Mucosa of gallbladder (tissue), 1 donor: ENCODE measurements around the gene NEDD4. TPM values are rescaled to one million over a fixed set of nuclear protein-coding genes. Genes with fewer than 3 reads are reported as not detected.
"Not testable (repeated sequence)": the region's sequence is repeated elsewhere in the genome, so short reads cannot be mapped to it uniquely, and the experiment has no call there.

Experiments used
- DNase-seq: peaks from one replicate; pipeline ENCODE4 v3.0.0-alpha.2; 2020; ENCODE audit warnings: low spot score
- total RNA-seq: library from RNA; stranded (reverse); gene quantifications from one replicate; pipeline ENCODE4 v1.2.1, GENCODE V29; 2021
- donor health status: DM: no; HTN: no; CAD: no.

The NEDD4 gene
- total RNA-seq, 1 donor from 2014 or later = 14.4 TPM

GRCh38 chr15:55958349-55958748 is 35.1 kb downstream of the NEDD4 start:
- DNase-seq = no peak

GRCh38 chr15:55954862-55955605 is 38.4 kb downstream of the NEDD4 start:
- DNase-seq = no peak

GRCh38 chr15:55952501-55953274 is 40.7 kb downstream of the NEDD4 start:
- not testable (repeated sequence) for DNase-seq

GRCh38 chr15:55944606-55945005 is 48.8 kb downstream of the NEDD4 start:
- not testable (repeated sequence) for DNase-seq

GRCh38 chr15:55942332-55942731 is 51.1 kb downstream of the NEDD4 start:
- no peak for DNase-seq

GRCh38 chr15:55937040-55937439 is 56.4 kb downstream of the NEDD4 start:
- DNase-seq = no peak

- no peak for DNase-seq
These were observed 64.5 kb downstream of the NEDD4 start for GRCh38 chr15:55928955-55929354.

GRCh38 chr15:55921744-55922143 is 71.7 kb downstream of the NEDD4 start:
- DNase-seq = no peak

GRCh38 chr15:55917881-55918296 is 75.5 kb downstream of the NEDD4 start:
- DNase-seq = peak; percentile 36

- DNase-seq = no peak
These were observed 76.6 kb downstream of the NEDD4 start for GRCh38 chr15:55916666-55917409.

GRCh38 chr15:55915876-55916567 is 77.4 kb downstream of the NEDD4 start:
- no peak for DNase-seq

GRCh38 chr15:55915221-55915620 is 78.2 kb downstream of the NEDD4 start:
- no peak for DNase-seq

GRCh38 chr15:55914446-55914845 is 79.0 kb downstream of the NEDD4 start:
- DNase-seq = no peak

- DNase-seq = no peak
These were observed 80.4 kb downstream of the NEDD4 start for GRCh38 chr15:55912982-55913381.

GRCh38 chr15:55909036-55909811 is 84.2 kb downstream of the NEDD4 start:
- no peak for DNase-seq

GRCh38 chr15:55907797-55908196 is 85.6 kb downstream of the NEDD4 start:
- no peak for DNase-seq

- no peak for DNase-seq
These were observed 90.4 kb downstream of the NEDD4 start for GRCh38 chr15:55902981-55903380.

- no peak for DNase-seq
These were observed 93.4 kb downstream of the NEDD4 start for GRCh38 chr15:55900019-55900418.

GRCh38 chr15:55899537-55899936 is 93.9 kb downstream of the NEDD4 start:
- no peak for DNase-seq

GRCh38 chr15:55897560-55898336 is 95.7 kb downstream of the NEDD4 start:
- no peak for DNase-seq
